Gastroesophageal sphincter (tissue), 4 donors: ENCODE measurements around the gene CDC26. TPM values are rescaled to one million over a fixed set of nuclear protein-coding genes. Genes with fewer than 3 reads are reported as not detected.

Experiments
- ATAC-seq: fragments of 150-250 bp; one replicate; pipeline ENCODE4 v1.9.1; 2016; ENCODE audit warnings: mild to moderate bottlenecking, moderate library complexity
- H3K27ac ChIP-seq, 4 donors: fragments of 200-600 bp; sonication (generic) in 3 of 4; 1 replicate in 3 of 4; 2 replicates in 1 of 4; pipeline ENCODE4 v1.5.1; 2016 to 2019
- H3K27me3 ChIP-seq: fragments of 200-600 bp; sonication (generic); one replicate; pipeline ENCODE4 v1.5.1; 2019
- H3K36me3 ChIP-seq, 2 donors: fragments of 200-600 bp; sonication (generic); one replicate each; pipeline ENCODE4 v1.5.1; 2019; ENCODE audit warnings: control low read depth in 1 of 2
- H3K4me1 ChIP-seq, 3 donors: fragments of 200-600 bp; sonication (generic); 1 replicate in 2 of 3; 2 replicates in 1 of 3; pipeline ENCODE4 v1.5.1; 2016 to 2019; ENCODE audit warnings: control low read depth in 2 of 3
- H3K4me3 ChIP-seq, 2 donors: fragments of 200-600 bp; sonication (generic); one replicate each; pipeline ENCODE4 v1.5.1; 2019; ENCODE audit warnings: mild to moderate bottlenecking in 1 of 2, moderate library complexity in 1 of 2
- H3K9me3 ChIP-seq, 3 donors: fragments of 200-600 bp; sonication (generic); one replicate each; pipeline ENCODE4 v1.5.1; 2017 to 2019; ENCODE audit warnings: control low read depth in 2 of 3
- CTCF ChIP-seq, 4 experiments: fragments of 200-600 bp in 2 of 4; fragments of 450-650 bp in 2 of 4; sonication (generic) in 1 of 4; IDR thresholded peaks; one replicate each; pipeline ENCODE4 v1.5.1; 2017 to 2019; ENCODE audit warnings: antibody characterized with exemption in 4 of 4, mild to moderate bottlenecking in 2 of 4, moderate library complexity in 2 of 4
- EP300 ChIP-seq: sonication (generic); formaldehyde crosslinking; IDR thresholded peaks from one replicate; pipeline ENCODE4 v1.6.1; 2017; ENCODE audit warnings: antibody characterized with exemption, mild to moderate bottlenecking
- POLR2A ChIP-seq, 2 donors: fragments of 450-650 bp; IDR thresholded peaks; one replicate each; pipeline ENCODE4 v1.6.1; 2017; ENCODE audit warnings: antibody characterized with exemption in 2 of 2, mild to moderate bottlenecking in 2 of 2, moderate library complexity in 1 of 2
- POLR2AphosphoS5 ChIP-seq: sonication (generic); formaldehyde crosslinking; IDR thresholded peaks from one replicate; pipeline ENCODE4 v1.6.1; 2017; ENCODE audit warnings: antibody characterized with exemption
- WGBS, 2 donors: methylation state at CpG; one replicate each; pipeline ENCODE4 v1.1.5; 2018; ENCODE audit warnings: low coverage in 1 of 2; 5-methylcytosine and 5-hydroxymethylcytosine counted together
- total RNA-seq, 4 donors: library from RNA; depleted of rRNA; stranded (reverse); fragments of >200 nt; gene quantifications; one replicate each; pipeline ENCODE4 v1.1.0, GENCODE V29; 2016

Gene CDC26
- total RNA-seq, 4 donors from 2014 or later, result 31.4 to 54.4 (median 42.1) TPM

GRCh38 chr9:113274474-113275156 lies 757 bp downstream of the CDC26 start:
- TF ChIP-seq POLR2AphosphoS5, result no peak
- no peak for TF ChIP-seq EP300
- no peak for TF ChIP-seq POLR2A (IDR thresholded peaks at IDR 0.05)
- peak; percentile 67 to 73 (median 69) for TF ChIP-seq CTCF (IDR thresholded peaks at IDR 0.05)
- WGBS, 2 donors, result 0 to 3% methylated on average over 10 to 11 of the region's 15 CpGs
- peak overlapping the region; percentile 52 to 72 for H3K4me3 ChIP-seq
- H3K4me1 ChIP-seq, result peaks cover 2 to 37% (median 11%) of the 10 kb centered on the region in 3 donors
- ATAC-seq, result peak; percentile 0
- peak overlapping the region; percentile 45 to 98 (median 96) for H3K27ac ChIP-seq
- peaks cover 0 to 66% of the 10 kb centered on the region in 2 donors for H3K36me3 ChIP-seq
- no peaks in the 10 kb centered on the region for H3K27me3 ChIP-seq
- no peaks in the 10 kb centered on the region for H3K9me3 ChIP-seq

GRCh38 chr9:113269871-113270270 lies 5.5 kb downstream of the CDC26 start:
- H3K4me1 ChIP-seq, result peaks cover 2 to 11% (median 5%) of the 10 kb centered on the region in 3 donors
- no peaks in the 10 kb centered on the region for H3K9me3 ChIP-seq
- 74 to 80% methylated on average over 2 of the region's 2 CpGs for WGBS, 2 donors
- H3K4me3 ChIP-seq, result no peak overlapping the region
- no peaks in the 10 kb centered on the region for H3K27me3 ChIP-seq
- peaks cover 0 to 81% of the 10 kb centered on the region in 2 donors for H3K36me3 ChIP-seq
- H3K27ac ChIP-seq, result no peak overlapping the region
- TF ChIP-seq EP300 (no peak), CTCF (IDR thresholded peaks at IDR 0.05) (no peak), POLR2AphosphoS5 (no peak), POLR2A (IDR thresholded peaks at IDR 0.05) (no peak)
- no peak for ATAC-seq

GRCh38 chr9:113269355-113269754 lies 6.0 kb downstream of the CDC26 start:
- Histone ChIP-seq H3K4me3 (no peak overlapping the region), H3K36me3 (peaks cover 0 to 85% of the 10 kb centered on the region in 2 donors), H3K27me3 (no peaks in the 10 kb centered on the region), H3K4me1 (peaks cover 2 to 7% (median 4%) of the 10 kb centered on the region in 3 donors), H3K9me3 (no peaks in the 10 kb centered on the region), H3K27ac (no peak overlapping the region)
- WGBS, 2 donors, result 71 to 94% methylated on average over 2 of the region's 2 CpGs
- no peak for ATAC-seq
- TF ChIP-seq POLR2AphosphoS5 (no peak), CTCF (IDR thresholded peaks at IDR 0.05) (no peak), POLR2A (IDR thresholded peaks at IDR 0.05) (no peak), EP300 (no peak)

- 77% methylated on average over 4 of the region's 4 CpGs; no CpG with 5 or more reads in 1 of the 2 donors for WGBS, 2 donors
- Histone ChIP-seq H3K4me3 (no peak overlapping the region), H3K9me3 (no peaks in the 10 kb centered on the region), H3K4me1 (no peaks in the 10 kb centered on the region), H3K27me3 (no peaks in the 10 kb centered on the region), H3K36me3 (peaks cover 0 to 82% of the 10 kb centered on the region in 2 donors), H3K27ac (no peak overlapping the region)
- ATAC-seq, result no peak
- TF ChIP-seq CTCF (IDR thresholded peaks at IDR 0.05), result no peak
- TF ChIP-seq POLR2A (IDR thresholded peaks at IDR 0.05), result no peak
- no peak for TF ChIP-seq EP300
- no peak for TF ChIP-seq POLR2AphosphoS5
Observed at GRCh38 chr9:113267911-113268566, 7.3 kb downstream of the CDC26 start.
